Loucy (cell line): ENCODE measurements around the gene NAGPA.
"Not testable (repeated sequence)": the region's sequence is repeated elsewhere in the genome, so short reads cannot be mapped to it uniquely, and the experiment has no call there.

ENCODE experiments used
- H2AFZ ChIP-seq: fragments of 200-600 bp; sonication (generic); 2 replicates; pipeline ENCODE4 v1.6.0; 2016; ENCODE audit warnings: antibody characterized with exemption, mild to moderate bottlenecking, low read length, moderate library complexity
- H3F3A ChIP-seq: fragments of 200-600 bp; 2 replicates; pipeline ENCODE4 v1.6.0; 2016; ENCODE audit warnings: antibody characterized with exemption, low read depth, mild to moderate bottlenecking
- H3K27me3 ChIP-seq: fragments of 200-600 bp; sonication (generic); 2 replicates; pipeline ENCODE4 v1.6.1; 2014; ENCODE audit warnings: low read length, mild to moderate bottlenecking; ENCODE audit not compliant: insufficient read depth, poor library complexity, severe bottlenecking
- H3K36me3 ChIP-seq: fragments of 200-600 bp; sonication (generic); 2 replicates; pipeline ENCODE4 v1.6.1; 2016; ENCODE audit warnings: low read length; ENCODE audit not compliant: insufficient read depth
- H3K4me1 ChIP-seq: fragments of 200-600 bp; sonication (generic); 2 replicates; pipeline ENCODE4 v1.5.1; 2014; ENCODE audit warnings: low read length, mild to moderate bottlenecking; ENCODE audit not compliant: insufficient read depth, poor library complexity, severe bottlenecking
- H3K4me2 ChIP-seq: fragments of 200-600 bp; sonication (generic); 2 replicates; pipeline ENCODE4 v1.6.0; 2014; ENCODE audit warnings: antibody characterized with exemption, low read length, low read depth, mild to moderate bottlenecking; ENCODE audit not compliant: poor library complexity, severe bottlenecking
- H3K4me3 ChIP-seq: fragments of 200-600 bp; sonication (generic); 2 replicates; pipeline ENCODE4 v1.5.1; 2014; ENCODE audit warnings: low read length, mild to moderate bottlenecking, mixed read lengths; ENCODE audit not compliant: poor library complexity, severe bottlenecking
- H3K79me2 ChIP-seq: fragments of 200-600 bp; sonication (generic); 2 replicates; pipeline ENCODE4 v1.6.1; 2014; ENCODE audit warnings: low read length; ENCODE audit not compliant: insufficient read depth
- H3K9ac ChIP-seq: fragments of 200-600 bp; sonication (generic); 2 replicates; pipeline ENCODE4 v1.6.0; 2014; ENCODE audit warnings: mild to moderate bottlenecking, low read depth, low read length, moderate library complexity; ENCODE audit not compliant: poor library complexity, severe bottlenecking
- H3K9me2 ChIP-seq: fragments of 200-600 bp; sonication (generic); replicated peaks from 2 replicates; pipeline ENCODE4 v1.6.1; 2016; ENCODE audit warnings: low read depth, low read length, mixed read lengths
- H3K9me3 ChIP-seq: fragments of 200-600 bp; sonication (generic); 2 replicates; pipeline ENCODE4 v1.6.1; 2014; ENCODE audit warnings: mild to moderate bottlenecking, antibody characterized with exemption, low read length, low read depth; ENCODE audit not compliant: insufficient read depth
- H4K20me1 ChIP-seq: fragments of 200-600 bp; sonication (generic); 2 replicates; pipeline ENCODE4 v1.6.0; 2014; ENCODE audit warnings: antibody characterized with exemption, low read length, mild to moderate bottlenecking; ENCODE audit not compliant: insufficient read depth, poor library complexity, severe bottlenecking
- CTCF ChIP-seq: fragments of 200-600 bp; sonication (generic); conservative IDR thresholded peaks from 2 replicates; pipeline ENCODE4 v1.5.1; 2014; ENCODE audit warnings: mild to moderate bottlenecking, antibody characterized with exemption, low read length
- EZH2phosphoT487 ChIP-seq: fragments of 200-600 bp; IDR thresholded peaks from 2 replicates; pipeline ENCODE4 v1.6.1; 2018; ENCODE audit warnings: antibody characterized with exemption, mild to moderate bottlenecking, moderate library complexity, borderline replicate concordance

NAGPA gene

GRCh38 chr16:5045499-5046115 is 11.9 kb upstream of the NAGPA start:
- H3K79me2 ChIP-seq, result no peaks in the 10 kb centered on the region
- no peaks in the 10 kb centered on the region for H3K9me3 ChIP-seq
- H2AFZ ChIP-seq, result no peak overlapping the region
- H3K9me2 ChIP-seq, result no peaks in the 10 kb centered on the region
- no peak overlapping the region for H3K4me3 ChIP-seq
- H4K20me1 ChIP-seq, result no peaks in the 10 kb centered on the region
- no peaks in the 10 kb centered on the region for H3K27me3 ChIP-seq
- H3F3A ChIP-seq, result no peaks in the 10 kb centered on the region
- no peaks in the 10 kb centered on the region for H3K4me1 ChIP-seq
- no peak overlapping the region for H3K9ac ChIP-seq
- no peaks in the 10 kb centered on the region for H3K36me3 ChIP-seq
- H3K4me2 ChIP-seq, result no peak overlapping the region
- TF ChIP-seq CTCF (no peak), EZH2phosphoT487 (no peak)

GRCh38 chr16:5044581-5044980 is 10.8 kb upstream of the NAGPA start:
- not testable (repeated sequence) for H3K4me1 ChIP-seq, H3K9ac ChIP-seq, H3K9me2 ChIP-seq, H3K79me2 ChIP-seq, H3K4me3 ChIP-seq, H3K36me3 ChIP-seq, H3K9me3 ChIP-seq, H3K4me2 ChIP-seq, H3K27me3 ChIP-seq, H4K20me1 ChIP-seq, H3F3A ChIP-seq, H2AFZ ChIP-seq

GRCh38 chr16:5044011-5044540 is 10.3 kb upstream of the NAGPA start:
- H2AFZ ChIP-seq, result no peak overlapping the region
- H3K9ac ChIP-seq, result no peak overlapping the region
- H3K9me2 ChIP-seq, result no peaks in the 10 kb centered on the region
- H4K20me1 ChIP-seq, result no peaks in the 10 kb centered on the region
- H3K36me3 ChIP-seq, result no peaks in the 10 kb centered on the region
- H3K9me3 ChIP-seq, result no peaks in the 10 kb centered on the region
- no peaks in the 10 kb centered on the region for H3K4me1 ChIP-seq
- H3F3A ChIP-seq, result no peaks in the 10 kb centered on the region
- H3K79me2 ChIP-seq, result no peaks in the 10 kb centered on the region
- no peak overlapping the region for H3K4me3 ChIP-seq
- no peaks in the 10 kb centered on the region for H3K27me3 ChIP-seq
- TF ChIP-seq EZH2phosphoT487, result no peak
- TF ChIP-seq CTCF, result no peak
- H3K4me2 ChIP-seq, result no peak overlapping the region

- H4K20me1 ChIP-seq, result no peaks in the 10 kb centered on the region
- no peaks in the 10 kb centered on the region for H3F3A ChIP-seq
- H3K4me3 ChIP-seq, result no peak overlapping the region
- TF ChIP-seq EZH2phosphoT487 (no peak), CTCF (no peak)
- H3K4me2 ChIP-seq, result no peak overlapping the region
- H3K36me3 ChIP-seq, result no peaks in the 10 kb centered on the region
- no peaks in the 10 kb centered on the region for H3K9me3 ChIP-seq
- no peaks in the 10 kb centered on the region for H3K4me1 ChIP-seq
- H2AFZ ChIP-seq, result no peak overlapping the region
- H3K27me3 ChIP-seq, result no peaks in the 10 kb centered on the region
- H3K9ac ChIP-seq, result no peak overlapping the region
- no peaks in the 10 kb centered on the region for H3K9me2 ChIP-seq
- H3K79me2 ChIP-seq, result no peaks in the 10 kb centered on the region
These were observed 8.9 kb upstream of the NAGPA start for GRCh38 chr16:5042574-5043171.
